SIG-M5 treated with dmso at 0.1 percent for 504 hours (cell line): Measurements from ENCODE around the gene GZMA.
"Not testable (repeated sequence)": the region's sequence is repeated elsewhere in the genome, so short reads cannot be mapped to it uniquely, and the experiment has no call there.

Experiments used
- DNase-seq: peaks from one replicate; lab custom pipeline; 2025; ENCODE audit not compliant: unreplicated experiment; lab: John Stamatoyannopoulos, UW

Gene GZMA

DNA sequence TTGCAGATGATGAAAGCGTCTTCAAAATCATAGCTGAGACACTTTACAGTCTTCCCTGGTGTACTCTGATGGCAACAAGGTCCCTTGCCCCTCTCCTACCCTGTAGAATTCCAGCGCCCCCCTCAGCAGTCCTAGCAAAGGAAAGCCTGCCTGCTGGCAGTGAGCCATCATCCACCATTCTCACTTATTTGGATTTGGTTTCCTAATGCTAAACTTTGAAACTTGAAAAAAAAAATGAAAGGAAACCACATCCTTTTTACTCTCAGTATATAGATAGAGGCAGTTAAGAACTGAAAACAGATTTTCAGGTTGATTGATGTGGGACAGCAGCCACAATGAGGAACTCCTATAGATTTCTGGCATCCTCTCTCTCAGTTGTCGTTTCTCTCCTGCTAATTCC, at the start of gene GZMA:
Gene GZMA, plus strand, starts transcription at position 299 of the 400 bp plus-strand sequence. Its CDS starts 37 bp downstream, at position 336.
- DNase-seq, result no peak

DNA sequence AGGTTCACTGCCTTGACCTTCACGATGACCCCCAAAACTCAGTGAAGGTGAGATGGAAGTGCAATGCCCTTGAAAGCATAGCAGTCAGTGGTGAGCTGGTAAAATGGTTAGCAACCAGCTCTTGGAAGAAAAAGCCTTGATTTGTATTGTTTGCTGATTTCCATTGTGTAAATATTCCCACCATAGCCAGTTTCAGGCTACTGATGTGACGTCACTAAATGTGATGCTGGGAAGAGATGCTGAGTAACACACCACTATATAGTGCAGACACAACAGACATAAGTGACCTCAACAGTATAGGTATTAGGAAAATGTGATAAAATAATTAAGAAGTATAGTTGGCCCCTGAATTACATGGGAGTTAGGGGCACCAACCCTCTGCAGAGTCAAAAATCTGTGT, 47.3 kb upstream of the GZMA start:
- DNase-seq, result no peak

DNA sequence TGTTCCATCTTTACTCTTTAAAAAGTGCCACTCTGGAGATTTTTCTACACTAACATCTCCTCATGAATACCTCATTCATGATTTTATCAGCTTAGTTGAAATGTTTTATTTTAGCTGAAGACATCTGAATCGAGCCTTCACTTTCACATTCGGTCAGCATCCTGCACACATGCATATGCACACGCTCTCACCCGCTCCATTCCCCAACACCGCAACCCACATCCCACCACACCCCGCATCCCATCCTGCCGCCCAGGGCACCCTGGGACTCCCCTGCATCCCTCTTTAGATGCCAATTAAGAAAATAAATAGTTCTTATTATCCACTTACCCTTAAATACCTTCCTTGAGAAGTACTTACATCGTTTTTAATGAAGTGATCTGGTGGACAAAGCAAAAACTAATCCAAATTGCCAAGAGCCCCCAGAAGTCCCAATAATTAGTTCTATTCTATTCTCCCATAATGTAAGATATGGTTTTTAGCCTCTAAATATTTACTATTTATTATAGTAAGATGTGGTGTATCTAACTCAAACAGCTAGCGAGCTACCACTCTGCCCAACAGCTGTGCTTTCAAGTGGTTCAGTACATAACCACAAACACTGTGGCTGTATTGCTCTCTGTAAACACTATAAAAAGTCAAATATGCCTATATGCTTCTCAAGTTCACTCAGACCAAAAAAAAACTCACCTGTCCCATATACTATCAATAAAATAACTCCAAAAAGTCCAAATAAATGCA, 40.2 kb upstream of the GZMA start:
- no peak for DNase-seq

DNA sequence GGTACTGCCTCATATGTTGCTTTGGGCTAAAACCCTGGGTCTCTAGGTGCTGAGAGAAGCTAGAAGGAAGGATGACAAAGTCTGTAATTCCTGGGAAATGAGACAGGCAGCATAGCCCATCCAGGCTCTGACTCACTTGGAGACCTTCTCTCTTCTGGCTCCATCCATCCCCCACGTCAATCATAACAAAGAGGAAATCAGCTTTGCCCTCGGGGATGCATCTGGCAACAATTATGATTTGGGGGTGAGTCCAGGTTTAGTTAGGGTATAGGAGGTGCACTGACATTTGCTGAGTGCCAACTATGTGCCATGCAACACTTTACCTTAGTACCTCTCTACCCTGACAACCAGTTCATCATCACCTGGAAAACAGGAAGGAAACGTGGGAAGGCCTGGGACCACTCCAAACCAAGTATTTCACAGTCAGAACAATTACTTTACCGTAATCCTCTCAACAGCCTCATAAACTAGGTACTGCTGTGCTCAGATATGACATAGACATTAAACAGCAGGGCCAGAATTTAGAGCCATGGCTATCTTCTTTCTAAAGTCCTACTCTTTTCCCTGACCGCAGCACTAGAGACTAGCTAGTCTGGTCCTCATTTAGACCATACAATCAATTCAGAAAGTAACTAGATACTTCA, 39.1 kb upstream of the GZMA start:
- no peak for DNase-seq

DNA sequence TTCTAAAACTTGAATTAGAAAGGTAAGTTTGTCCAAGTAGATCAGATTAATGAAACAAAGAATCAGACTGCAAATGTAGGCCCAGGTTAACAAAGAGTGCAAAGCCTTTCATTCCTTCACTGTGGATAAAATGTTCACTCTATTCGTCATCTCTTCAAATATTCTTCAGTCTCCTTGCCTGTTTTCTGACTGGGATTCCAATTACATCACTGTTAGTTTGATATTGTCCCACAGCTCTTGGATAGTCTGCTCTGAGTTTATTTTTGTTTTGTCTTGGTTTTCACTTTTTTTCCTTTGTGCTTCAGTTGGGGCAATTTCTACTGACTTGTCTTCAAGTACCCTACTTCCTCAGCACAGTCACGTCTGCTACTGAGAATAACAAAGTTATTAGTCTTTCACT, 38.5 kb upstream of the GZMA start:
- DNase-seq, result no peak

DNA sequence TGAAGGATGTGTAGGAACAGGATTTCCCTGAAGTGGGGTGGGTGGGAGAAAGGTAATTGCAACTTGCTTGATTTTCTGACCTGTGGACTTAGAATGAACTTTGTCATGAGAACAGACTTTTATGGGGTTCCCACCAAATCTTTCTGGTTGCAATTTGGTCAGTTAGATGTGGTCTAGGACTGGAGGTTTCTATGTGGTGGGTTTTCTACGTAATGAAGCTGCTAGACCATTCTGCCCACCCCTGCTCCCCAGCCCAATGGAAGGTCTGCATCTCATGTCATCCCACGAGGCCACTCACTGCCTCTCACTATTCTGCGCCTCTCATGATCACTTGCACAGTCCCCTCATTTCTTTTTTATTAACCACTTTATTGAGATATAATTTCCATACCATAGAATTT, 37.9 kb upstream of the GZMA start:
- DNase-seq, result no peak

DNA sequence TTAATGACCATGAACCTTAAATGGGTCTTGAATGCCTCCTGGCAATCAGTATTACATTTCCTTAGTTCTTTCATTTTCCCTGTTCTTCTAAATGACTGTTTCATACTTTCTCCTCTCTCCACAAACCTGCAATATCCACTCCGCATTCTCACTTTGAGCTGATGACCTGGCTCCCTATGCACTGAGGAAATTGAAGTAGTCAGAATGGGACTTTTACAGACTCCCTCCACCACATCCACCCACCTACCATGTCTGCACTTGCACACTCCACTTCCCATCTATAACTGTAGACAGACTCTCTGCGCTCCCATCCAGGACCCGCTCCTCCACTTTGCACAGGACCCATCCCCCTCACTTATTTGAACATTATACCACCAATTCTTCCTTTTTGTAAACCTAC, 36.2 kb upstream of the GZMA start:
- no peak for DNase-seq

DNA sequence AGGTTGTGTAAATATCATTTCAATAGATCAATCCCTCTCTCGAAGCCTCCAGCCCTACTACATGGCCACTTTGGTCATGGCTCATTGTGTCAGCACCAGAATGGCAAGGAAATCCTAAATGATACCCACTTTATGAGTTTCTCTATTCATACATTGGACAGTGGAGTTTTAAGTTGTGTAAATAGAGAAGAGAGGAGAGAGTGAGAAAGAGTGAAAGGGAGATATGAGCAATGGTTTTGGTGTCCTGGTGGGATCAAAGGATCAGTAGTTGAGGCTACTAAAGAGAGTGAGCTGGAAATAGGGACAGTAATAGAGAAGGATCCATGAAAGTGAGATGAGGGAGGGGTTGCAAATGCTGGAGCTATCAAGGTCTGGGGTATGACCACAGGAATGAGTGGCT, 31.5 kb upstream of the GZMA start:
- DNase-seq, result no peak

DNA sequence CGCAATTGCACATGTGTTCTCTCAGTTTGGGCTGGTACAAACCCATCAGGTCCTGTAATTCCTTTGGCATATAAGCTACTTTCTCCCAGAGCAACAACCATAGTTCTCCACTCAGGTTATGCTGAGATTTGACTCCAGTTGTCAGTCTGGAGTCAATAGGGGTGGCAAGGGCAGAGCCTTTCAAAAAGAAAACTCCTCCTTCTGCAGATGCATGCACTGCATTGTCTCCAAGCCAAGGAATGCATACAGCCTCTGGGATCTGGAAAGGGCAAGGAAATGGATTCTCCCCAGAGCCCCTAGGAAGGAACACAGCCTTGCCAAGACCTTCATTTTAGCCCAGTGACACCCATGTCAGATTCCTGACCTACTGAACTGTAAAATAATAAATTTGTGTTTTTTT, 31.0 kb upstream of the GZMA start:
- DNase-seq, result no peak

DNA sequence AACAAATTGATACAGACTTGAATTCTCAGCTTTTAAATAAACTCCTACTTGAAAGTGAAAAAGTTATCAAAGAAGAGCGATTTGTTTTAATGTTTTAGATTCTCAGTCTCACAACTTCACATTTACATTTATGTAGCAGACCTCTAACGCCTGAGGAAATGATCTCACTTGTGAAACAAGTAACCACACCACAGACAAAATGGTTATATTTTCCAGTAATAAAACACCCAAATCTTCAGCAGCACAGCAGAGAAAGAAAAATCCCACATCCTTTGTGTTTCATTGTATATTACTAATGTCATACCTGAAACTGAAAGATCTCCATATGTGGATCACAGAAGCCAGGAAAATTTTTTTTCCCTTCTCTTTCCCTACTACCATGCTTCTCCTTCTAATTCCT, 29.8 kb upstream of the GZMA start:
- no peak for DNase-seq

DNA sequence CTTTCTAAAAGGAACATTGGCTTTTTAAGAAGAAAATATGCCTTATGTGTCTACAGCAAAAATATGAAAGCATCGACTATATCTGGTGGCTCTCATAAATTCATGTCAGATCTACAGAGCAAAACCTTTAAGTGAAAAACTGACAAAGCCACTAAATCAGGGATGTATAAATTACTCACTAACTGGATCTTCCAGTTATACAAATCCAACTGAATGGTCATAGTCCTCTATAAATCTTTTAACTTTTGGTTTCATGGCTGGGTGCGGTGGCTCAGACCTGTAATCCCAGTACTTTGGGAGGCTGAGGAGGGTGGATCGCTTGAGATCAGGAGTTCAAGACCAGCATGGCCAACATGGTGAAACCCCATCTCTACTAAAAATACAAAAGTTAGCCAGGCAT, 29.2 kb upstream of the GZMA start:
- no peak for DNase-seq

DNA sequence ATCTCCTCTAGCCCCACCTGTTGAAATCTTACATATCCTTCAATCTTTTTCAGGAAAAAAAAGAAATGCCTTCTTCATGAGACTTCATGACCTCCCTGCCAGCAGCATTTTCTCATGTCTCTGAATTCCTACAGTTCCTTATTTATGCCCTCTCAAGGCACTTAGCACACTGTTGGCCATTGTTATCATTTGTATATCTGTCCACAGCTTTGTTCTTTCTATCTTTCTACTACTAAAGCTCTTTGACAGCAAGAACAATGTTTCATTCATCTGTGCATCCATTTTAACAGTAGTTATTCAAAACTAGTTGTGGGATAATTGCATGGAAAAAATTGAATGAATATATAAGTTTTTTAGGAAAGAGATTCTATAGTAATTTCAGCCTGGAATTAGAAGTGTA, 20.9 kb upstream of the GZMA start:
- DNase-seq, result no peak

DNA sequence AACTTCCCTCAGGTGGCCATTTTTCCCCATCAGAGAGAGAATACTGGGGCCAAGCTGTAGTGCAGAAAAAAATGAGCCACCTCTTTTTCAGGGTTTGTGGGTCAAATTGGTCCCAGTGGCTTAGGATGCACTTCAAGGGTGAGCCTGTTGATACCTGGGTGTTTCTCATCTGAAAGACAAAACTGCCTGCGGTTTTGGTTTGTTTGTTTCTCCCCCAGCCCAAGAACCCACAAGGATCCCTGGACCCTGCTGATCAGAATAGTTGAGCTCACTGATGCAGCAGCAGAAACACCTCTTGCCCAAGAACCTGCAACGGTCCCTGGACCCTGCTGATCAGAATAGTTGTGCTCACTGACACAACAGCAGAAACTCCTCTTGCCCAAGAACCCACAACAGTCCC, 13.1 kb upstream of the GZMA start:
- not testable (repeated sequence) for DNase-seq

DNA sequence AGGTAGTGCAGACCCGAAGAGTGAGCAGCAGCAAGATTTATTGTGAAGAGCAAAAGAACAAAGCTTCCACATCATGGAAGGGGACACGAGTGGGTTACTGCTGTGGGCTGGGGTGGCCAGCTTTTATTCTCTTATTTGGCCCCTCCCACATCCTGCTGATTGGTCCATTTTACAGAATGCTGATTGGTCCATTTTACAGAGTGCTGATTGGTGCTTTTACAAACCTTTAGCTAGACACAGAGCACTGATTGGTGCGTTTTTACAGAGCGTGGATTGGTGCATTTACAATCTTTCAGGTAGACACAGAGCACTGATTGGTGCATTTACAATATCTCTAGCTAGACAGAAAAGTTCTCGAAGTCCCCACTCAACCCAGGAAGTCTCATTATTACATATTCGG, 11.4 kb upstream of the GZMA start:
- DNase-seq, result not testable (repeated sequence)

DNA sequence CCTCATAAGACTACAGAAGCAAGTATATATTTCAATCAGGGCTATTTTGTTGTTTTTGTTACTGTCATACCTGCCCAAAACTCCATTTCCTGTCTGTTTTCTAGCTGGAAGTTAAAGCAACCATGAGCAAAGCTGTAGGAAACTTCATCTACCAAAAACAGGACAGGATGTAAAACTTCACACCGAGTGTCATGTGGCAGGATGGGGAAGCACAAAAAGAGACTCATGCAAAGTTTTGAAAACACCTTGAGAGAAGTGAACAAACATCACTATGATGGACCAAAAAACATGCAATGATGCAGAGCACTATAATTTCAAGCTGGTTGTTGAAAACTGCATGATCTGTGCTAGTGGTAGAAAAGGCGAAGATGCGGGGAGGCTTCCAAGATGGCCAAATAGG, 6.3 kb upstream of the GZMA start:
- no peak for DNase-seq

DNA sequence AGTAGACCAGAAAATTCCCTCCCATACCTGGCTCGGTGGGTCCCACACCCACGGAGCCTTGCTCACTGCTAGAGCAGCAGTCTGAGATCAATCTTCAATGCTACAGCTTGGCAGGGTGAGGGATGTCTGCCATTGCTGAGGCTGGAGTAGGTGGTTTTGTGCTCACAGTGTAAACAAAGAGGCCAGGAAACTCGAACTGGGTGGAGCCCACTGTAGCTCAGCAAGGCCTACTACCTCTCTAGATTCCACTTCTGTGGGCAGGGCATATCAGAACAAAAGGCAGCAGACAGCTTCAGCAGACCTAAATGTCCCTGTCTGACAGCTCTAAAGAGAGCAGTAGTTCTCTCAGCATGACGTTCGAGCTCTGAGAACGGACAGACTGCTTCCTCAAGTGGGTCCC, 5.6 kb upstream of the GZMA start:
- DNase-seq, result no peak

DNA sequence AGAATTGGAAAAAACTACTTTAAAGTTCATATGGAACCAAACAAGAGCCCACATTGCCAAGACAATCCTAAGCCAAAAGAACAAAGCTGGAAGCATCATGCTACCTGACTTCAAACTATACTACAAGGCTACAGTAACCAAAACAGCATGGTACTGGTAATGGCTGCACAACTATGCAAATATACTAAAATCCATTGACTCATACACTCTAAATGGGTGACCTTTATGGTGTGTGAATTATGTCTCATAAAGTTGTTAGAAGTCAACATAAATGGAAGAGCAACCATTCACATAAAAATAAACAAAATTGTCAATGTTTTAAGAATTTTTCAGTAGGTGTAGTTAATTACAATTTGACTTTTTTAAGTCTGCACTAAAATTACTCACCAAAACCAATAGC, 1.3 kb upstream of the GZMA start:
- not testable (repeated sequence) for DNase-seq

DNA sequence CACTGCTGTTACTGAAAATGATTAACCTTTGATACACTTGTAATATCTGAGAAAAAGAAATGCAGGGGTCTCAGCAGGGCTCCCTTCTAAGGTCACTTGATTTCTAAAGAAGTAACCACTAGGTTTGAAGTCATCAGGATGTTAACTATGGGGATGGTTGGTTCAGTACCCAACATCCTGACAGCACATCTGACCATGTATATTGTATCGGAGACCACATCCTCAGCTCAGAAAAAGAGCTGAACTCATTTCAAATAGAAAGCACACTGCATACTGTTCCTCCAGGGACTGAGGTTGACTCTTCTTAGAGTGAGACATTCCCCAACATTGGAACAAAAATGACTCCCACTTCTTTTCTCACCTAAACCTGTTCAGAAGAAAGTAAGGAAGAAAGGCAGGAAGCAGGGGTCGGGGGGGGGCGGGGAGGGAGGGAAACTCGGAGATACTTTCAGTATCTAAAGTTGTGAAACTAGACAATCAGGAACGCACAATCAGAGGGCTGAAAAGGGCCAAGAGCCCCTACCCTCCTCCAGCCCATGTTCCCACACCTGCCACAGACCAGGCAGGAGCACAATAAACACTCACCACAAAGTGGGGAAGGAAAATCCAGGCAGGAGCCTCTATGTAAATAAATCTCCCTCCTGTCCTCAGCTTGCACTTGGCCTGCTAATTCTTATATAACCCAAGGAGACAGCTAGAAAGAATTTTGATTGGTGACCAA, 730 bp upstream of the GZMA start:
- no peak for DNase-seq

DNA sequence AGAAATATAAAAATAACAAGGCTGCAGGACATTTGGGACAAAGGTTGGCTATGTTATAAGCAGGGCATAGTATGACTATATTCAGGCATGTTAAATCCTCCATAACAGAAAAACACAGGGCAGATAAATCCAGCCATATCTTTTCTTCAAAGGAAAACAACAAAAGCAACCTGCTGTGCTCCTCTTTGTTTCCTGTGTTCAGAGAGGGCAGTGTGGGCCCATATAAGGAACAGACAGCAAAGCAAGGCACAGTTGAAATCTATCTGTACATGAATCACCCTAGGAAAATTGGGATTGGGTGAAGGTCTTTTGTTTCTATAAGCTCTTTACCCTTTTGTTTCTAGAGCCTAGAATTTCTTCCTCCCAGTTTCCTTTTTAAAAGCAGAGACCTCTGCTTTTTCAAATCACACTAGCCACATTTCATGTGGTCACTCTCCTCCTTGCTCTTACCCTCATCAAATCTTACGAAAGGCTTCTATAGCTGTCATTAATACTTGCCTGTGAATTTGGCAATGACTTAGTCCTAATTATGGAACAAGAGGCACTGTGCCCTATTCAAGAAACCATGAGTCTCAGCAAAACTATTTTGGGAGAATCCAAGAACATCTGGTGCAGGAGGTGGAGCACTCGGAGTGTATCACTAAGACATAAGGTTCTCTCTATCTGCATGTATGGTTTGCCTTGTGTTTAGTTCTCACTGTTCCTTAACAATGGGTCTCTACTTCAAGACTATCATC, 1.8 kb downstream of the GZMA start:
- no peak for DNase-seq

DNA sequence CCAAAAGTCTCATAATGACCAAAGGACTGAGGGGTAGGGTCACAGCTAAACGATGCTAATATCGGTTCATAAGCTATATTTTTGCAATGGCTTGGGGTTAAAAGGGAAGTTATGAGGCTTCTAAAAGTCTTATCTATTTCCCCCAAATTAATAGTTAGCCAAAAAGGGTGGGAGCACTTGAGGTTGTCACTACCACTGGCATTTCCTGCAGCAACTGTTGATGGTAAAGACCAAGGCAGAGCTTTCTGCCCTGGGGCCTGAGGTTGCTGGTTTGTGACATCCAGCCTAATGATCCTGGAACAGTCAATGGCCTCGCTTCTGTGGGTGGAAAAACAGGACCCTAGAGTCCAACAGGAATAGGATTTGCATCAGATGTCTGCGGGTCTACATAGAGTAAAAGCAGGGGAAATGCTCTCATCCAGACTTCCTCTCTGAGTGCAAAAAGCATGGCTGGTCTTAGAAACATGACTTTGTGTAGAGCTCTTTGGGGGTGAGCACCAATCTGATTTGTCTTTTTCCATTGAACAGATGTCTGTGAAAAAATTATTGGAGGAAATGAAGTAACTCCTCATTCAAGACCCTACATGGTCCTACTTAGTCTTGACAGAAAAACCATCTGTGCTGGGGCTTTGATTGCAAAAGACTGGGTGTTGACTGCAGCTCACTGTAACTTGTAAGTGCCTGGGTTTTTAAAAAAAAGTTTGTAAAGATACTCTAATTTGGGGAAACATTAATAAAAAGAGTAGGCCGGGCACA, 2.7 kb downstream of the GZMA start:
- DNase-seq, result no peak

DNA sequence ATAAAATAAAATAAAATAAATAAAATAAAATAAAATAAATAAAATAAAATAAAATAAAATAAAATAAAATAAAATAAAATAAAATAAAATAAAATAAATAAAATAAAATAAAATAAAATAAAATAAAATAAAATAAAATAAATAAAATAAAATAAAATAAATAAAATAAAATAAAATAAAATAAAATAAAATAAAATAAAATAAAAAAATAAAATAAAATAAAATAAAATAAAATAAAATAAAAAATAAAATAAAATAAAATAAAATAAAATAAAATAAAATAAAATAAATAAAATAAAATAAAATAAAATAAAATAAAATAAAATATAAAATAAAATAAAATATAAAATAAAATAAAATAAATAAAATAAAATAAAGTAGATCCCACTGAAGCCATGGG, 3.5 kb downstream of the GZMA start:
- not testable (repeated sequence) for DNase-seq
